HG03565 (cell line): Measurements from ENCODE around the gene REG1A.

Experiments used
- ATAC-seq: cut with Tn5 transposase; IDR thresholded peaks from one replicate; pipeline ENCODE4 v1.9.1; 2021; ENCODE audit warnings: mild to moderate bottlenecking, moderate library complexity; ENCODE audit not compliant: unreplicated experiment

Gene REG1A, protein sequence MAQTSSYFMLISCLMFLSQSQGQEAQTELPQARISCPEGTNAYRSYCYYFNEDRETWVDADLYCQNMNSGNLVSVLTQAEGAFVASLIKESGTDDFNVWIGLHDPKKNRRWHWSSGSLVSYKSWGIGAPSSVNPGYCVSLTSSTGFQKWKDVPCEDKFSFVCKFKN

DNA sequence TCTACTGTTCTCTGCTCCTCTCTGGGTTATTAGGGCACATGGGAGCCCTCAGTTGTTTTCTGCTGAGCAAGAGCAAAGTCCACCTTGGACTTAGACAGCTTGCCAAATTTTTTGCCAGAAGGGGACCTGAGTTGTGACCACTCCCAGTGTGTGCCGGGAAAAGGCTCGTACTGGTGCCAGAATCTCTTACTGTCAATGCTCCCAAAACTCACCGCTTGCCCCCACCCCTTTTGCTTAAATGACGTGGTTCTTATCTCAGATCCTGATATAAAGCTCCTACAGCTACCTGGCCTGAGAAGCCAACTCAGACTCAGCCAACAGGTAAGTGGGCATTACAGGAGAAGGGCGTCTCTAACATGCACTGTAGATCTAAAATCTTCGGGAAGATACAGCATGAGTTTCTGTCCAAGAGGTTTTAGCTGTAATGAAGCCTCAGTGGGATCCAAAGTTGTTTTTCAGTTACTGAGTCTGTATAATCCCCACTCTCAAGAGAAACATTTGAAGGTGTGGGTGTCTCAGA is at the start of gene REG1A:
Gene REG1A, plus strand, starts transcription at position 295 of the 520 bp plus-strand sequence. CDS start 374 bp downstream, outside the sequence.
- no peak for ATAC-seq

DNA sequence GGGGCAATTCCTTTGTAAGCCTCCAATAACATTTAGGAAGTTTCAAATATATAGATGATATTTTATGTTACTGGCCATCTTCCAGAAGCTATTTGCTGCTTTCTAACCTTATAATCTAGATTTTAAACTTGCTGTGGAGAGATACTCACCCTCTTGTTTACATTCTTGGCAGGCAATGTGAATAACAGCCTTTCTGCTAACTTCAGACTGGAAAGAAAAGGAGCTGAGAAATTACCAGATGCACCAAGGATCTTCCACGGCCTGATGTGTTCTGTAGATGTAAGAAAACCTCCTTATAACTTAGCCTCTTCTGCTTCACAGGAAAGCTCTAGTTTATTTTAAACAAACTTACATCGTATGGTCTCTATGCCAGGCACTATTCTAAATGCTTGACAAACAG is 49.2 kb upstream of the REG1A start:
- no peak for ATAC-seq

DNA sequence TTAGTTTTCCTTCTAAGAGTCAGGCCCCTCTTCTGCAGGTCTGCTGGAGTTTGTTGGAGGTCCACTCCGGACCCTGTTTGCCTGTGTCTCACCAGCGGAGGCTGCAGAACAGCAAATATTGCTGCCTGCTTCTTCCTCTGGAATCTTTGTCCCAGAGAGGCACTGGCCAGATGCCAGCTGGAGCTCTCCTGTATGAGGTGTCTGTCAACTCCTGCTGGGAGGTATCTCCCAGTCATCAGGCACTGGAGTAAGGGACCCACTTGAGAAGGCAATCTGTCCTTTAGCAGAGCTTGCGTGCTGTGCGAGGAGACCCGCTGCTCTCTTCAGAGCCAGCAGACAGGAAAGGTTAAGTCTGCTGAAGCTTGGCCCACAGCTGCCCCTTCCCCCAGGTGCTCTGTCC is 37.3 kb upstream of the REG1A start:
- no peak for ATAC-seq

DNA sequence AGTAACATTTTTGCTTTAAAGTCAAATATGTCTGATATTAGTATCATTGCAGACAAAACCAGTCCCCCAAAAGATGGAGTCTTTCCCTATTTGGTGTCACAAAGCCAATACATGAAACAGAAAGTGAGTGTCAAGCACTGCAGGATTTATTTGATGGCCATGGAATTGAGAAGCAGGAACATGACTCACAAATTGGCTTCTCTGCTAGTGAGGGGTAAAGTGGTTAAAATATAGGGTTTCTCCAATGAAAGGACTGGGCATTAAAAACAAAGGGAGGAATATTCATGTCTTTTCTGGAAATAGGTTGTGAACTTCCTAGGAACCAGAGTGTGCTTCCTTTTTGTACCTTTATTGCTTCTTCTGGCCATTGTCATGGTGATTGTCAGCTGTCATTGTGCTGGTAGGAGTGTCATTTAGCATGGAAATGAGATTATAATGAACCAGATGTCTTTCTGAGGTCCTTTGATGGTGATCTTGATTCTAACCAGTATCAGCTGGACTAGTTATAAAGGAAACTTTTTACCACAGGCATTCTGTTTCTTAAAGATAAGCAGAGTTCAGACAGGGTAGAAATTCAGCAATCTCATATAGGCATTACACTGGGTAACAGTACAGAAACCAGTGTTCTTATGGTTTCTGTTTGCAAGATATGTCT is 36.6 kb upstream of the REG1A start:
- ATAC-seq: no peak

DNA sequence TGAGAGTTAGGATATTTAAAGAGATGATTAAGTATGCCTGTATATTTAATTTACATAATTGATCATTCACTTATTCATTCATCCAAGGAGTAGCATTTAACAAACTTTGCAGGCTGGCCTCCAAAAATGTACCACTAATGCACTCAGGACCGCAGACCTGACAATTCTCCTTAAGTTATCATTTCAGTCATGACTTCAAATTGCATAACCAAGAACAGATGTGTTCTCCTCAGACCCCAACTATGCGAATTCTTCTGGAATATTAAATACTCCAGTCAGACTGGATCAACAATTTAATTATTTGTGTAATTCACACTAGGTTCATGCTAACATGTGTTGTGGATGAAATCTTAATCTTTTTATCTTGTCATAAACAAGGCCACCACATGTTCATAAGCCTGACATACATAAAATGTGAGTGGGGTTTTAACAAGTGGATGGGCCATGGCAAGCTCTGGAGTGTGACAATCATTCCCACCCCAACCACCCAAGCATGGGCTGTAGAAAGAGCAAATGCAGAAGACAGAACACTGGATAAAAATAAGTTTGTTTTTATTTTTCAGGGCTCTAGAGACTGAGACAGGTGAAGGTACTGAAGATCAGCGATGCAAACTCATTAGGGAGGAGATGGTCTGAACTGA is 35.7 kb upstream of the REG1A start:
- no peak for ATAC-seq

DNA sequence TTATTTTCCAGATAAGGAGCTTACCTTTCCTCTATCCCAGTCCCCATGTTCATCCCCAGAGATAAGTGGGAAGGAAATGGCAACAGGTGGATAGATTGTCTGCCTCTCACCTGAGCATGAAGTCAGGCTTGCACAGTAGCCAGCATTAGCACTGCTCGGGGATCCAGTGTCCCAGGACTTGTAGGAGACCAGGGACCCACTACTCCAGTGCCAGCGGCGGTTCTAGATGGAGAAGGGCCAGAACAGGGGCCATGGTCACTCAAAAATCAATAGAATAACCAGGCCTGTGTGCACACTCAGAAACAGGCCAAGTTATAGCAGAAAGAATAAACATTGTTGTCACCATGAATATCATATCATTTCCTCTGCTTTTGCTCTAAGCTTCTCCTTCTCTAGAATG is 34.9 kb upstream of the REG1A start:
- ATAC-seq: no peak

DNA sequence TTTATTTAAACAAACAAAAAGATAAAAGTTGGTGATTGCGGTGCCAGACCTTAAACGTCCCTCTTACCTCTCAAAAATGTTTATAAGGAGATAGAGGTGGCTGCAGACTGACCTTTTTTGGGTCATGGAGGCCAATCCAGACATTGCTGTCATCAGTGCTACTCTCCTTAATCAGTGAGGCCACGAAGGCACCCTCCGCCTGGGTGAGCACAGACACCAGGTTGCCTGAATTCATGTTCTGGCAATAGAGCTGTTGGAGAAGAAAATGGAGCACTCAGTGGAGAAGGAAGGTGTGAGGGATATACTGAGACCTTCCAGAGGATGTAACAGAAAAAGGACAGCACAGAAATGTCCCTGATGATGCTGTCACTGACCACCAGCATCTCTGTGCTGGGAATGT is 34.0 kb upstream of the REG1A start:
- ATAC-seq: no peak

DNA sequence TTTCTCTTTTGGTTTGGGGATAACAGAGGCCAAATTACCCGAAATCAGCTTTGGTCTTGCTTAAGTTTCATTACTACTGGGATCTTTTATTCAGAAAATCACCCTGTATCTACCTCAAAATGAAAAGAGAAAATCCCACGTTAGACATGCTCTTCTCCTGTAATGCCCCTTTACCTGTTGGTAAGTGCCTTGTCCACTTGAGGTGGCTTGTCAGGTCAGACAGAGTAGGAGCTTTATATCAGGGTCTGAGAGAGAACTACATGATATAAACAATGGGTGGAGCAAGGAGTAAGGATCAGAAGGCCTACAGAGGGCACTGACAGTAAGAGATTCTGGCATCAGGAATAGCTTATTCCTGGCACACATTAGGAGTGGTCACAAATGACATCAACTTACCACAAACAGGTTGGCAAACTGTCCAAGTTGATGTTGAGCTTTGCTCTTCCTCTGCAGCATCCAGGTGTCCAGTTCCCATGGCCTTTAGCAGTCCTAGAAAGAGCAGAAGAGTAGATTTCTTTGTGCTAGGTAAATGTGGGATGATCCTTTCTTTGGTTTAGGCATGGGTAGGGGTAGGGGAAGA is 32.4 kb upstream of the REG1A start, which contains the start of gene REG1B:
Gene REG1B, minus strand, starts transcription at position 209 of the 580 bp plus-strand sequence. CDS start 381 bp downstream, outside the sequence.
- no peak for ATAC-seq

DNA sequence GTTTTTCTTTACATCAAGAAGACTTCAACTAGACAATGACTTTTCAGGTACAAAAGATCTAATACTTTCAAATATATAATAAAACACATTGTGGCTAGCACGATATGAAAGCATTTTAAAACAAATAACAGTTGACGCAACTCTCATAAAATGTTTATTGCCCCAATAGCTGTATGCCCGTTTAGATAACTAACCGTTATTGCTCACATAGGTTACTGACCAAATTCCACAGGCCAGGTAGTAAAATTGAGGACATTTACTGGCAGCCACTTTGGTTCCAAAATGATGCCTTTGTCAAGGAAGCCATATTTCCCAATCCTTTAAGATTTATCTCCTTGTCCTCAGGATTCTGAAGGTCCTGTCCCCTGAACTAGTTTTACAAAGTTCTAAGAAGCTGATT is 29.6 kb upstream of the REG1A start:
- no peak for ATAC-seq

DNA sequence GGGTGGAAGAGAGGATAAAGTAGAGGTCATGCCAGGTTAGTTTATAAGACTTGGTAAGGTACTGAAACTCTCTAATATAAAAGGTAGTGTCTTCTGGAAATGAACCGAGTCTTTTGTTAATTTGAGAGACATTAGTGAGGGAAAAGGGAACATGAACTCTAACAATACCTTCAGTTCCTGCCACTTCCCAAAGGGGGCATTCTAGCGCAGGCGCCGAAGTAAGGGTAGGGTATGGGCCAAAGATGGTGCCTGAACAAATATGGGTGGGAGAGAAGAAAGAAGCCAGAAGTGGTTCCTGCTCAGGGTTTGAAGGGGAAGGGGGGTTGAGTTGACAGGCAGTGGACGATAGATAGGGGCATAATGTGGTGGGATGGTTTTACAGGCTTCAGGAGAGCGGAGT is 22.4 kb upstream of the REG1A start:
- no peak for ATAC-seq

DNA sequence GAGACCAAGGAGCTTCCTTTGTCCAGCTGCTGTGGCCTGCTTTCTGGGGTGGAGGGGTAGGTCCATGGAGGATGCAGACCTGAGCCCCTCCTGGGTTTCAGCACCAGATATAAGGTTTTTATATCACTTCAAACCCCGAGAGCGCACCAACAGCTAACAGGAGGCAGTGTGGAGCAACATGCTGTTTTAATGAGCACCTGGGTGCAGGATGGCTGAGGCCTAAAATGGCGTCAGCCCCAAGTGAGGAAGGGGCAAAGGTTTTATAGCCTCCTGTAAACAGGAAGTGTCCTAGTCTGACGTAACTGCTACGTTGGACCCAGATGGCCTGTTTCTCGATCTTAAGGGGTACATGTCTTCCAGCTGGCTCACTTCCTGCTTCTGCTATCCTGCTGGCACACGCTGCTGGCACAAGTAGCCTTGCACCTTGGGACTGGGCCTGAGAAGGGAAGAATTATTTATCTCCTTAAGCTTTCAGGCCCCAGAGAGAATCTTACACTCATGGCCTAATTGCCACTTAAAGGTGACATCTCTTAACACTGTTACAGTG is 21.1 kb upstream of the REG1A start:
- ATAC-seq: no peak

DNA sequence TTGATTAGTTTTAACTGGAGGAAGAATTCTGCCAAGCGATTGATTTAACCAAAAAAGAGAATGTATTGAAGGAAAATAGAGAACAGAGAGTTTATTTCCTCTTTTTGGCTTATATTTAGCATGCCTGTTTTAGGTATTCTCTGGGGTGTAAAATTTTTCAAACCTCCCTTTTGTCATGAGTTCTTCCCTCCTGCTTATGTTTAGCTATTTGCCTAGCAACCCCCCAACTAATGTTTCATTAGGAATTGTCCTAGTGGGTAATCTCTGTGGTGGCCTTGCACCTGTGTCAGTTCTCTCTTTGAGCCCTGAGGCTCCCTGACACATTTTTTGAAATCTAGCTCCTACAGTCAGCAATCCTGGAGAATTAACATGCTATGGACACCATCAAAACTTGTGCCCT is 20.0 kb upstream of the REG1A start:
- no peak for ATAC-seq

DNA sequence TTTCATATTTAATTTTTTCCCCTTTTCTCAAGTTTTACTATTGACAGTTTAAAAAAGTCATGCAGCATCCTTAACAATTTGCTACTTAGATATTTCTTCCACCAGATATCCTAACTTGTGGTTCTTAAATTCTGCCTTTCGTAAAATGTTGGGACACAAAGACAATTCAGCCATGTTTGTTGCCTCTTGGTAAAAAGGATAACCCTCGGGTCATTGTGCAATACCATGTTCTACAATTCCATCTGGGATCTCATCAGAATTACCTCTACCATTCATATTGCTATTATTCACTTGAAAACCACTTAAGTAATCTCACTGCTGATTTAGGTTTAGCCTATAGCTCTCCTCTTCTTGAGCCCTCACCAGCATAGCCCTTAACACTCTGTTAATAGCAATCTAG is 19.3 kb upstream of the REG1A start:
- ATAC-seq: no peak

DNA sequence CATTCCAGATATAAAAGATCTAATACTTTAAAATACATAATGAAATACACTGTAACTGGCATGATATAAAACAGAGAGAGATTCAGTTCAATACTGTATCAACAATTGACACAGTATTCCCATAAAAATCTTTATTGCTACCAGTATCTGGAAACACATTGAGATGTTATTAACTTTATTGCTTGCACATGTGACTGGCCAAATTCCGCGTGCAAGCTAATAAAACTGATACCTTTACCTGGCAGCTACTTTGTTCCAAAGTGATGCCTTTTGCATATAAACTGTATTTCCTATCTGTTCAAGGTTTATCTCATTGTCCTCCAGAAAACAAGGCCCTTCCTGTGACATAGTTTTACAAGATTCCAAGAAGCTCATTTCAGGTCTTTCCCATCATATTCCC is 17.1 kb upstream of the REG1A start:
- ATAC-seq: no peak

DNA sequence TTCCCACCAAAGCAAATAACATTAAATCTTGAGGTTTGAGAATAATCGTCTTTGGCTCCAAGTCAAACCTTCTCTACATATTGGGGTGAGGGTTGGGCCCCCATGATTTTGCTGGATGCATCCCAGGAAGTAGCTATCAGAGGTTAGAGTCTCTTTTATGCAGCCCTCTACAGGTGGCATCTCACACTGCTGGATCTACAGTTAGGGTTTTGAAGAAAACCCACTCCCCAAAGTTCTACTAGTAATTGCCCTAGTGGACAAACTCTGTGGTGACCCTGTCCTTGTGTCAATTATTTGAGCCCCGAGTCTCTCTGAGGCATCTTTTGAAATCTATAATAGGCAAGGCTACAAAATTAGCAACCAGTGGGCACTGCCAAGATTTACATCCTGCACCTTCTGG is 15.0 kb upstream of the REG1A start:
- no peak for ATAC-seq

DNA sequence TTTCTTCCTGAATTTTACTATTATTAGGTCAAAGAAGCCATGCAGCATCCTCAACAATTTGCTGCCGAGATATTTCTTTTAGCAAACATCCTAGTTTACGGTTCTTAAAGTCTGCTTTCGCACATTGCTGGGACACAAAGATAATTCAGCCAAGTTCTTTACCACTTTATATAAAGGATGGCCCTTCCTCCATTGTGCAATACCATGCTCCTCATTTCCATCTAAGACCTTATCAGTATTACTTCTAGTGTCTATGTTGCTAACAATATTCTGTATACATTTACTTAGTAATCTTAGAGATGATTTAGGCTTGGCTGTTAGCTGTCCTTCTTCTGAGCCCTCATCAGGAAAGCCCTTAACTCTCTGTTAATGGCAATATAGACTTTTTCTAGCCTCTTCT is 8.0 kb upstream of the REG1A start:
- no peak for ATAC-seq

DNA sequence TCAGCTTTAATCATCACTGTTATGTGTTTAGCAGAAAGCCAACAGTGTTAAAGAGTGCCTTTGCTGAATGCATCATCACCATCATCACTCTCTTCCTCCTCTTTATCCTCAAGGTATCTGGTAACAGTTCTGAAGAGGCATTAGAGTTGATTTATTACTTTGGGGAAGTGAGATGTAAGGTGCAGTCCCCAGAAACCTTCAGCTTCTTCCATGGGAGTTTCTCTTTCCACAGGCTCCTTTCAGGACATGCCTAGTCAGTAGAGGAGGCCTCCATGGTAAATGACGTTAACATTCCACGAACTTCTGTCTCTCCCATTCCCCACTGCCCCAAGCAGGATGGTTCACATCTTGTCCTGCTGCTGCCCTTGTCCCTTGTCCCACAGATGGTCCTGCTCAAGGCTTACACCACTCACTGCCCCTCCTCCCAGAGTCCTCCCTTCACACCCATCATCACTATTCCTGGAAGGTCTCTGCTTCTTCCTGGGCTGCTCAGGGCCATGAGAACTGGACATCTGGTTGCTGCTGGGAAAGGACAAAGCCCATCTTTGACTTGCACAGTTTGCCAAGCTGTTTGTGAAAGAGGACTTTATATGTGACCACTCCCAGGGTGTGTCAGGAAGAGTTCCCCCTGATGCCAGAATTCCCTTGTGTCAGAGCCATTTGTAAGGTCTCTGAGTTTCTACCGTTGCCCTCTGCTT is 5.3 kb upstream of the REG1A start:
- ATAC-seq: no peak

DNA sequence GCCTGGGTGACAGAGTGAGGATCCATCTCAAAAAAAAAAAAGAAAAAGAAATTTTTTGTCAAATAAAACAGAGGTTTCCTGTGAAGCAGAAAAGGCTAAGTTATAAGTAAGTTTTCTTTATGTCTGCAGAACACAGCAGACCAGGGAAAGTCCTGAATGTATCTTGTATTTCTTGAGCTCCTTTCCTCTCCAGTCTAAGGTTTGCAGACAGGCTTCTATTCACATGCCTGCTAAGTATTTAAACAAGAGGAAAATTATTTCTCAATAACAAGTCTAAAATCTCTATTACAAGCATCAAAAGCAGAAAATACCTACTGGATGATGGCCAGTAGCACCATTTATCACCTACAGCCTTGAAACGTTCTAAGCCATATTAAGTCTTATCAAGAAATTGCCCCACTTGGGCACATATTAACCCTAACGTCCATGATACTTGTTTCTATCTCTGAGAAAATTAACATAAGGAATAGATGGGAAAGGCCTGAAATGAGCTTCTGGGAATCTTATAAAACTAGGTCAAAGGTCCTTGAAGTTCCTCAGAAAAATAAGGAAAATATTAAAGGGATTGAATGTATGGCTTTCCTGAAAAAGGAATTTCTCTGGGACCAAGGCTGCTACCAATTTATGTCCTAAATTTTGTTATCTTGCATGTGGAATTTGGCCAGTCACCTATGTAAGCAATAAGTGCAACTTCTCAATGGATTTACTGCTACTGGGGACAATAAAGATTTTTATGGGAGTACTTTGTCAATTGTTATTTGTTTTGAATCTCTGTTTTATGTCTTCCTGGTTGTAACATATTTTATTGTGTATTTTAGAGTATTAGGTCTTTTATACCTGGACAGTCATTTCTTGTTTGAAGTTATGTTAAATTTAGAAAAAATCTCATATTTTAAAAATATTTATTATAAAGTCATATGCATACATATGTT is 3.0 kb upstream of the REG1A start:
- ATAC-seq: no peak

DNA sequence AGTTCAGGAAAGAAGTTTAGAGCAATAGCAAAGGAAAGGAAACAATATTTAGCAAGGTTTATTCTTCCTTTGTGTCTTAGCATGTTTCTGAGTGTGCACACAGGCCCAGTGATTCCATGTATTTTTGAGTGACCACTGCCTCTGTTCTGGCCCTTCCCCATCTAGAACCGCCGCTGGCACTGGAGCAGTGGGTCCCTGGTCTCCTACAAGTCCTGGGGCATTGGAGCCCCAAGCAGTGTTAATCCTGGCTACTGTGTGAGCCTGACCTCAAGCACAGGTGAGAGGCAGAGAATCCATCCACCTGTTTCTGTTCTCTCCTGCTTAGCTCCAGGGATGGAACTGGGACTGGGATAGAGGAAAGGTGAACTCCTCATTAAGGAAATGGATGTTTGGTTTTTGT is 2.4 kb downstream of the REG1A start:
- no peak for ATAC-seq
